Measurements from ENCODE around the gene CLTRN.
"Not testable (repeated sequence)": the region's sequence is repeated elsewhere in the genome, so short reads cannot be mapped to it uniquely, and the experiment has no call there.

The CLTRN gene

GRCh38 chrX:15653961-15654360 lies 10.6 kb downstream of the CLTRN start:
- no peak for DNase-seq (ENCODE audit: low read depth, low spot score)

GRCh38 chrX:15647510-15647909 lies 17.1 kb downstream of the CLTRN start:
- DNase-seq (ENCODE audit: low read depth, low spot score): not testable (repeated sequence)

- DNase-seq (ENCODE audit: low read depth, low spot score): no peak
Observed at GRCh38 chrX:15646543-15646942, 18.1 kb downstream of the CLTRN start.

- no peak for DNase-seq (ENCODE audit: low read depth, low spot score)
Observed at GRCh38 chrX:15646031-15646430, 18.6 kb downstream of the CLTRN start.

GRCh38 chrX:15645266-15645665 lies 19.3 kb downstream of the CLTRN start:
- no peak for DNase-seq (ENCODE audit: low read depth, low spot score)

- no peak for DNase-seq (ENCODE audit: low read depth, low spot score)
Observed at GRCh38 chrX:15644560-15644872, 20.1 kb downstream of the CLTRN start.

GRCh38 chrX:15643786-15644559 lies 20.6 kb downstream of the CLTRN start:
- DNase-seq (ENCODE audit: low read depth, low spot score): no peak

- DNase-seq (ENCODE audit: low read depth, low spot score): no peak
Observed at GRCh38 chrX:15631637-15632036, 33.0 kb downstream of the CLTRN start.

- no peak for DNase-seq (ENCODE audit: low read depth, low spot score)
Observed at GRCh38 chrX:15623054-15623453, 41.6 kb downstream of the CLTRN start.

- DNase-seq (ENCODE audit: low read depth, low spot score): no peak
Observed at GRCh38 chrX:15619053-15619755, 45.4 kb downstream of the CLTRN start.

- no peak for DNase-seq (ENCODE audit: low read depth, low spot score)
Observed at GRCh38 chrX:15617111-15617510, 47.5 kb downstream of the CLTRN start.

- DNase-seq (ENCODE audit: low read depth, low spot score): no peak
Observed at GRCh38 chrX:15616531-15616930, 48.1 kb downstream of the CLTRN start.

GRCh38 chrX:15607067-15607466 lies 57.5 kb downstream of the CLTRN start:
- DNase-seq (ENCODE audit: low read depth, low spot score): no peak

GRCh38 chrX:15606136-15606535 lies 58.5 kb downstream of the CLTRN start:
- DNase-seq (ENCODE audit: low read depth, low spot score): no peak

GRCh38 chrX:15605226-15605625 lies 59.4 kb downstream of the CLTRN start:
- no peak for DNase-seq (ENCODE audit: low read depth, low spot score)

GRCh38 chrX:15602761-15603160 lies 61.8 kb downstream of the CLTRN start:
- no peak for DNase-seq (ENCODE audit: low read depth, low spot score)

- DNase-seq (ENCODE audit: low read depth, low spot score): no peak
Observed at GRCh38 chrX:15601932-15602331, 62.7 kb downstream of the CLTRN start.

- DNase-seq (ENCODE audit: low read depth, low spot score): no peak
Observed at GRCh38 chrX:15600745-15601144, 63.9 kb downstream of the CLTRN start, which contains the start of gene ACE2. ACE2 (minus strand) TSS chrX:15600960; CDS start chrX:15600911, 49 bp downstream.

GRCh38 chrX:15600049-15600448 lies 64.6 kb downstream of the CLTRN start:
- no peak for DNase-seq (ENCODE audit: low read depth, low spot score)

GRCh38 chrX:15599461-15599860 lies 65.1 kb downstream of the CLTRN start:
- no peak for DNase-seq (ENCODE audit: low read depth, low spot score)

- no peak for DNase-seq (ENCODE audit: low read depth, low spot score)
Observed at GRCh38 chrX:15598026-15598425, 66.6 kb downstream of the CLTRN start.

- no peak for DNase-seq (ENCODE audit: low read depth, low spot score)
Observed at GRCh38 chrX:15594371-15594770, 70.2 kb downstream of the CLTRN start.
